HUES6 (cell line): ENCODE measurements around the gene LCA5.
A peak's percentile ranks its signal among the peaks of the same experiment; 100 is the strongest.
"Not testable (repeated sequence)": the region's sequence is repeated elsewhere in the genome, so short reads cannot be mapped to it uniquely, and the experiment has no call there.

ENCODE experiments used
- H3K27ac ChIP-seq: 2 replicates; pipeline ENCODE4 v1.7.0; 2013; ENCODE audit warnings: low read depth, mild to moderate bottlenecking, low read length, inconsistent platforms
- H3K27me3 ChIP-seq: 2 replicates; pipeline ENCODE4 v1.6.1; 2013; ENCODE audit warnings: low read length; ENCODE audit not compliant: control insufficient read depth, insufficient read depth
- H3K36me3 ChIP-seq: 2 replicates; pipeline ENCODE4 v1.6.1; 2013; ENCODE audit warnings: low read length; ENCODE audit not compliant: control insufficient read depth, insufficient read depth
- H3K4me1 ChIP-seq: 2 replicates; pipeline ENCODE4 v1.6.1; 2013; ENCODE audit warnings: low read length; ENCODE audit not compliant: control insufficient read depth, insufficient read depth
- H3K4me3 ChIP-seq: 2 replicates; pipeline ENCODE4 v1.5.1; 2013; ENCODE audit warnings: low read depth, low read length
- H3K9ac ChIP-seq: one replicate; pipeline ENCODE4 v1.6.1; 2013; ENCODE audit warnings: mild to moderate bottlenecking, low read length
- H3K9me3 ChIP-seq: 2 replicates; pipeline ENCODE4 v1.6.1; 2013; ENCODE audit warnings: low read depth, low read length; ENCODE audit not compliant: control insufficient read depth, insufficient read depth

The LCA5 gene

DNA sequence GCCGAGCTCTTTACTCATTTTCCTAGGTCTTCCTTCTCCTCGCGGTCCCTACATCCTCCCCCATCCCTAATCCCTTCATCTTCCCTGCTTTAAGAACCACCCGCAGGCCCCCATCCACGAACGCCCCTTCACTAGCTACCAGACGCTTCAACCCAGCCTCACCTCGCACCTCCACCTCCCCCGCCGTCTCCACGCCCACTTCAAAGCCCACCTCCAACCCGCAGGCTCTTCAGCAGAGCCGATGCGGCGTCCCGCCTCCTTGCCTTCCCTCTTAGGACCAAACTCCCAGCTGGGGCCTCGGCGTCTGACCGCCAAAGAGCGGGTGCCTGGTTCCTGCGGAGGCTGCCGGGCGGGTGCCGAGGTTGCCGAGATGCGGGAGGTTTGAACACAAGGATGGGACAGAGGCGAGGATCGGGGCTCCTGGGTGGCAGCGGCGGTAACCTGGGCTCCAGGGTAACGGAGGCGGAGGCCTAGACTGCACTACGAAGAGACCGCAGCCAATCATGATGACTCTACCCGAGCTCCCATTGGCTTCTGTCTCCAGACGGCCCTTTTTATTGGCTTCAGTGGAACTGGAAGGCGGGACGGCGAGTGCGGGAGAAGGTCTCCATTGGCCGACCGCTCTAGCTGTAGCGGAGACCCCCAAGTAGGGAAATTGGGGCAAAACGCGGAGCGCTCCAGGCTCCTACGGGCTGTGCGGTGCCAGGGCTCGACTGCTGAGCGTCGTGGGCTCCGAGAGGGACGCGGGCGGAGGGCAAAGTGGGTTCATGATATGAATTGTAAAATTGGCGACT, at the start of gene LCA5:
TSS of gene LCA5 (minus strand) at position 477 of the 794 bp plus-strand sequence. CDS start 18,536 bp downstream, outside the sequence.
- Histone ChIP-seq H3K4me1 (0 out of 2 replicates have a peak, but pooled peaks cover 9% of the 10 kb centered on the region), H3K4me3 (peak within 1 kb of the TSS; percentile 80), H3K9me3 (no peaks in the 10 kb centered on the region), H3K9ac (peak within 1 kb of the TSS; percentile 81), H3K36me3 (no peaks in the 10 kb centered on the region), H3K27me3 (no peaks in the 10 kb centered on the region), H3K27ac (peak within 1 kb of the TSS; percentile 36; the same call in 1 of the 2 replicates)

GRCh38 chr6:79586548-79586947, 49.3 kb upstream of the LCA5 start:
- no peak overlapping the region for H3K9ac ChIP-seq
- H3K36me3 ChIP-seq: no peaks in the 10 kb centered on the region
- no peaks in the 10 kb centered on the region for H3K9me3 ChIP-seq
- no peak overlapping the region for H3K27ac ChIP-seq
- no peak overlapping the region for H3K4me3 ChIP-seq
- no peaks in the 10 kb centered on the region for H3K27me3 ChIP-seq
- no peaks in the 10 kb centered on the region for H3K4me1 ChIP-seq

DNA sequence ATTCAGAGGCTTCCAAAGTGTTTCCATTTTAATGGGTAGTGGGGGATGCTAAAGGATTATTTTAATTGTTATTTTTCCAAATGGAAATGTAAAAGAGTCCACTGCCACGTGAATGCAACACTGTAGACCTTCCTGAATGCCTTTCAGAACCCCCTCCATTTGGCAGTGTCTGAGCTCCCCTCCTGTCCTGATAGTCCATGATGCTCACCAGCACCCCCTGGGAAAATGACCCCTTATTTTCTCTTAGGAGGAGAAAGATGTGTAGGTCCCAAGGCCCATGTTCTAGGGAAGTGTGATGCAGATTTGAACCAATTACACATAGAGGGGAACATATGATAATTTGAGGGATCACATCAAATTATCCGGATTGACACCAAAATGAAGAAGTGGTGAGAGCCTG, 47.1 kb upstream of the LCA5 start:
- H3K9me3 ChIP-seq: peaks cover 4% of the 10 kb centered on the region; the same call in 1 of the 2 replicates
- no peaks in the 10 kb centered on the region for H3K4me1 ChIP-seq
- no peaks in the 10 kb centered on the region for H3K27me3 ChIP-seq
- H3K36me3 ChIP-seq: no peaks in the 10 kb centered on the region
- H3K9ac ChIP-seq: no peak overlapping the region
- H3K27ac ChIP-seq: no peak overlapping the region
- H3K4me3 ChIP-seq: no peak overlapping the region

- not testable (repeated sequence) for H3K36me3 ChIP-seq, H3K9ac ChIP-seq, H3K27me3 ChIP-seq, H3K27ac ChIP-seq, H3K9me3 ChIP-seq, H3K4me3 ChIP-seq
- H3K4me1 ChIP-seq: peaks cover 23% of the 10 kb centered on the region
Measured at GRCh38 chr6:79577926-79578325, 40.7 kb upstream of the LCA5 start.

DNA sequence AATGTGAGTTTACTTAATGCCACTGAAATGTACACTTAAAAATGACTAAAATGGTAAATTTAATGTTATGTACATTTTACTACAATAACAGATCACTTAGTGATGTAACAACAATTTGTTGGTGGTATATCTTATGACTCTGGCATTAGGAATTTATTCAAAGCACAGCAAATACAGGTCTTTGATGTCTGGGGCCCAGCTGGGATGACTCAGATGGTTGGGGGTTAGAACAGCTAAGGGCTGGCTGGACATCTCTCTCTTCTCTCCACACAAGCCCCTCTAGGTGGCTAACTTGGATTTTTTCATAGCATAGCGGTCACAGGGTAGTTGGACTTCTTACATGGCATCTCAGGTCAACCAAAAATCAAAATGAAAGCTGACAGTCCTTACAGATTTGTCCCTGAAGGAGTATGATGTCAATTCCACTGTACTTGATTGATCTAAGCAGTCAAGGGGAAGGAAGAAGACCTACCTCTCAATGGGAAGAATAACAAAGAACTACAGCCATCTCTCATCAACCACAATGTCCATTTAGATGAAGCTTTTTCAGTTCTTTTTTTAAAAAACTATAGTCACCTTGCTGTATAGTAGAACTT, 37.5 kb upstream of the LCA5 start:
- H3K36me3 ChIP-seq: no peaks in the 10 kb centered on the region
- H3K4me3 ChIP-seq: no peak overlapping the region
- 0 out of 2 replicates have a peak, but pooled peaks cover 3% of the 10 kb centered on the region for H3K9me3 ChIP-seq
- H3K4me1 ChIP-seq: peaks cover 41% of the 10 kb centered on the region
- peak overlapping the region; percentile 18; the same call in 1 of the 2 replicates for H3K27ac ChIP-seq
- no peak overlapping the region for H3K9ac ChIP-seq
- no peaks in the 10 kb centered on the region for H3K27me3 ChIP-seq

DNA sequence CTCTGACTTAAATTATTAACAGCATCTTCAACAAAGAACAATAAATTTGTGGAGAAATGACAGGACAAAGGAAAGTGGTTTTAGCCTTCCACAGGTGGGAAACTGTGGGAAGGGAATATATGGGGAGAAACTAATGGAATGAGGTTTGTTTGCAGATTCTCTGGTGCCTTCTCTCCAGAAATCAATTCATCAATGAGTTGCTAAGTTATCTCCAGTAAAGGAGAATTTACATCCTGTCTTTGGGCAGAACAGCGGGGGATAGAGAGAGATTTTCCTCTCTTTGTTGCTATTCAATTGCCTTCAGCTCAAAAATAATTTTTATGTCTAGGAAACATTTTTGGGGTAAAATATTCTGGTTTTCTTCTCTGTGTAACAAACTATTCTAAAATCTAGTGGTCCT, 36.9 kb upstream of the LCA5 start:
- no peak overlapping the region for H3K9ac ChIP-seq
- 0 out of 2 replicates have a peak, but pooled peaks cover 3% of the 10 kb centered on the region for H3K9me3 ChIP-seq
- no peak overlapping the region for H3K4me3 ChIP-seq
- peak overlapping the region; percentile 18; the same call in 1 of the 2 replicates for H3K27ac ChIP-seq
- no peaks in the 10 kb centered on the region for H3K36me3 ChIP-seq
- no peaks in the 10 kb centered on the region for H3K27me3 ChIP-seq
- peaks cover 46% of the 10 kb centered on the region for H3K4me1 ChIP-seq

GRCh38 chr6:79571030-79571367, 33.8 kb upstream of the LCA5 start:
- Histone ChIP-seq H3K4me1 (peaks cover 51% of the 10 kb centered on the region), H3K4me3 (no peak overlapping the region), H3K27ac (0 out of 2 replicates have a peak overlapping the region, but pooled peaks have one; percentile 74)

DNA sequence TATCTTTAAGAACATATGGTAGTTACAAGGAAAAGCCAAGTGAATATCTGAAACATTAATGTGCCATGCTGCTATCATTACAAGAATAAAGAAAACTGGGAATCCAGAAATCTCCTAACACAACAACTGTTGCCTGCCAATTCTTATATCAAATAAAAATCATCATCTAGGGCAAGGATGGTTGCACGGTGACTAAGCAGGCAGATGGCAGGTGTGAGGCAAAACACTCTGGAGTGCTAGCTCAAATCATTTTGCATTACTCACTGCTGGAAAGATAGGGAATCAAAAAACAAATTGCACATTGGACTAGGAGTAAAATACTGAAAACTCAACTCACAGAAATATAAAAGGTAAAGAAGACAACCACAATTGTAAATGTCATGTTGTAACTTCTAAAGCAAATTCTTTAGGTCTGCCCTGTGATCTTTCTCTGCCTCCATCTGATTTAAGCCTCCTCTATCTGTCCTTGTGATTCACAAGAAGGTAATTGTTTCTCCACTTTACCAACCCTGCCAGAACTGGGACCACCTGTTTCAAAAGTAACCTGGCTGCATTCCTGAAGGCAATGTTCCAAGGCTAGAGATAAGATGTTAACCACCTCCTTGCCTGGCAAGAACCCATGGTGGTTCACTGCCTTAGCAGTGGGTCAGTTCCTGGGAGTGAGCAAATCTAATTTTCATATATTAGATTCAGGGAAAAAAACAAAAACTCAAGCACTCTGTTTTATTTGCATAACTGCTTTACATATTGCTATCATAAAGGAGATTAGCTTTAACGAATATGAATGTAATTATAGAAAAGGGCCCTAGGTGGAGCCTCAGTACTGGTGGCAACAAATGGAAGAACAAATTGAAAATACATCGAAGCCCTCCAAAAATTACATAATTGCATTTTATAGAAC, 33.1 kb upstream of the LCA5 start:
- H3K4me1 ChIP-seq: peaks cover 51% of the 10 kb centered on the region

More at GRCh38 chr6:79571030-79571367, 33.8 kb upstream of the LCA5 start:
- H3K9me3 ChIP-seq: no peaks in the 10 kb centered on the region
- no peak overlapping the region for H3K9ac ChIP-seq
- H3K36me3 ChIP-seq: no peaks in the 10 kb centered on the region
- no peaks in the 10 kb centered on the region for H3K27me3 ChIP-seq

GRCh38 chr6:79568996-79569395, 31.8 kb upstream of the LCA5 start:
- Histone ChIP-seq H3K9ac (no peak overlapping the region), H3K27me3 (no peaks in the 10 kb centered on the region), H3K4me1 (peaks cover 39% of the 10 kb centered on the region), H3K9me3 (no peaks in the 10 kb centered on the region), H3K27ac (no peak overlapping the region), H3K4me3 (no peak overlapping the region), H3K36me3 (no peaks in the 10 kb centered on the region)

More for the DNA sequence above, 33.1 kb upstream of the LCA5 start:
- H3K36me3 ChIP-seq: no peaks in the 10 kb centered on the region
- H3K27ac ChIP-seq: peak overlapping the region; percentile 74
- H3K4me3 ChIP-seq: no peak overlapping the region
- H3K27me3 ChIP-seq: no peaks in the 10 kb centered on the region
- H3K9me3 ChIP-seq: no peaks in the 10 kb centered on the region
- H3K9ac ChIP-seq: no peak overlapping the region

DNA sequence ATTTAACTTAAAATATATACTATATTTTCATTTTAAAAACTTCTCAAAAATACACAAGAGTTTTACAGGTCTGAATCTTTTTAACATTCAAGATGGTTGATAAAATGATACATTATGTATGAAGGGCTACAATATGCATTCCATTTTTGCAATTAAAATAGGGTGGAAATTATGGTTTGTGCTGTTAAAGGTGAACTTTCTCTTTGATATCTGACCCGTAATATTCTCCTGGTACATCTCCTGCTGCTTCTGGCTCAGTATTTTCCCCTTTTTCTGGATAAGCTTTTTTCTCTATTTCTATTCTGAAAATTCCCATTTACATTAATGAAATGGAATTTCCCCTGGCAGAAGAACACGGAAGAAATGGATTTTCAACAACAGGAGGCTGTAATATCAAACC, 27.4 kb upstream of the LCA5 start:
- H3K27me3 ChIP-seq: no peaks in the 10 kb centered on the region
- no peak overlapping the region for H3K4me3 ChIP-seq
- no peaks in the 10 kb centered on the region for H3K9me3 ChIP-seq
- H3K27ac ChIP-seq: no peak overlapping the region
- peaks cover 9% of the 10 kb centered on the region for H3K4me1 ChIP-seq
- H3K9ac ChIP-seq: no peak overlapping the region
- no peaks in the 10 kb centered on the region for H3K36me3 ChIP-seq
